ENCODE data around the gene PKDCC.
A peak's percentile ranks its signal among the peaks of the same experiment; 100 is the strongest.

The PKDCC gene

DNA sequence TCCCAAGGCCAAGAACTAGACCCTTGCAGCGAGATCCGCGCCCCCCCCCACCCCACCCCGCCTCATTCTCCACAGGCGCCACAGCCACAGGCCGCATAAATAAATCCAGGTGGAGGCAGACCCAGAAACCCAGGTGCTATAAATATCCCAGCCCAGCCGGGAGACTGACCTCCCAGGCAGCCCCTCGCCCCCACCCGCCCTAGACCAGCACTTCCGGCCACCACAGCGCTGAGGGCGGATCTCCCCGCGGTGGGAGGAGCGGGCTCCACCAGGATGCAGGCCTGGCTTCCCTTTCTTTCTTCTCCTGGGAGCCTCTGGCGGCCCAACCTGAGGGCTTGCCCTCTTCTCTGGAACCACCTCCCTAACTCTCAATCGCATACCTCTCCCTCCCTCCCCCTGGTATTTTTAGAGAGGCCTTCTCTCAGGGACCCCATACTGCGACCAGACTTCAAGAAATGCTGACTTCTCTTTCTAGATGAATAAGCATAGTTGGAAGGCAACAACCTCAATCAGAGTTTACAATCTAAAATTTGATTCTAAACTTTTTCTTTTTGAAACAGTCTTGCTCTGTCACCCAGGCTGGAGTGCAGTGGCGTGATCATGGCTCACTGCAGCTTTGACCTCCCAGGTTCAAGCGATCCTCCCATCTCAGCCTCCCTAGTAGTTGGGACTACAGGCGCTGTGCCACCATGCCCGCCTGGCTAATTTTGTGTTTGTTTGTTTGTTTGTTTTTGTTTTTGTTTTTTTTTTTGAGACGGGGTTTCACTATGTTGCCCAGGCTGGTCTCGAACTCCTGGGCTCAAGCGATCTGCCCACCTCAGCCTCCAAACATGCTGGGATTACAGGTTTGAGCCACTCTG, 55.0 kb downstream of the PKDCC start:
- H2AFZ ChIP-seq (ENCODE audit: low read length, unreplicated experiment) = peak overlapping the region; percentile 39
- H3K4me1 ChIP-seq (ENCODE audit: control insufficient read depth, insufficient read depth, low read length, unreplicated experiment) = peaks cover 18% of the 10 kb centered on the region
- no peaks in the 10 kb centered on the region for H3K79me2 ChIP-seq (ENCODE audit: control insufficient read depth, insufficient read depth, low read length, unreplicated experiment)
- no peaks in the 10 kb centered on the region for H3K36me3 ChIP-seq (ENCODE audit: insufficient read depth, low read length)
- H3K27me3 ChIP-seq (ENCODE audit: insufficient read depth, low read length) = no peaks in the 10 kb centered on the region
- H3K27ac ChIP-seq (ENCODE audit: low read depth, low read length) = peak overlapping the region; percentile 51; the same call in 1 of the 2 replicates
- peak overlapping the region; percentile 68 for H3K4me3 ChIP-seq (ENCODE audit: low read depth, low read length)

DNA sequence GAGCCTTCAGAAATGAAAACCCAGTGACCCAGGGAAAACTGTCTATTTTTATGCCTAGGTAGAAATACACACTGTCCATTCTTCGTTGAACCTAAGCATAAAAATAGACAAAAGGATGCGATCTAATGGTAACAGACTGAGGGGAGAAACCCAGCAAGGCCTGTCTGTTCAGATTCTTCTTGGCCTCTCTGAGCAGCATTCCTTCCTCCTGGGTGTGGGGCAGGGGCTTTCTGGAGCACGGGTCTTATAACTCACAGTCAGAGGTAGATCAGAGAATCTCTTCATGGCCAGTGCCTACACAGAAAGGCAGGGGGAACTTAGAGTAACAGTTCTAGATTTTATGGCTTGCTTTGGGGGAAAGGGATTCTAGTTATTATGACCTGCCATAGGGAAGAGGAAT, 56.0 kb downstream of the PKDCC start:
- Histone ChIP-seq H3K27ac (ENCODE audit: low read depth, low read length) (no peak overlapping the region), H2AFZ (ENCODE audit: low read length, unreplicated experiment) (no peak overlapping the region), H3K4me3 (ENCODE audit: low read depth, low read length) (no peak overlapping the region), H3K4me1 (ENCODE audit: control insufficient read depth, insufficient read depth, low read length, unreplicated experiment) (peaks cover 11% of the 10 kb centered on the region), H3K79me2 (ENCODE audit: control insufficient read depth, insufficient read depth, low read length, unreplicated experiment) (no peaks in the 10 kb centered on the region), H3K27me3 (ENCODE audit: insufficient read depth, low read length) (no peaks in the 10 kb centered on the region), H3K36me3 (ENCODE audit: insufficient read depth, low read length) (no peaks in the 10 kb centered on the region)

GRCh38 chr2:42104621-42105020, 56.8 kb downstream of the PKDCC start:
- no peak overlapping the region for H3K27ac ChIP-seq (ENCODE audit: low read depth, low read length)
- H3K4me3 ChIP-seq (ENCODE audit: low read depth, low read length) = no peak overlapping the region
- H3K36me3 ChIP-seq (ENCODE audit: insufficient read depth, low read length) = no peaks in the 10 kb centered on the region
- no peaks in the 10 kb centered on the region for H3K27me3 ChIP-seq (ENCODE audit: insufficient read depth, low read length)
- no peak overlapping the region for H2AFZ ChIP-seq (ENCODE audit: low read length, unreplicated experiment)
- H3K4me1 ChIP-seq (ENCODE audit: control insufficient read depth, insufficient read depth, low read length, unreplicated experiment) = peaks cover 6% of the 10 kb centered on the region
- no peaks in the 10 kb centered on the region for H3K79me2 ChIP-seq (ENCODE audit: control insufficient read depth, insufficient read depth, low read length, unreplicated experiment)

DNA sequence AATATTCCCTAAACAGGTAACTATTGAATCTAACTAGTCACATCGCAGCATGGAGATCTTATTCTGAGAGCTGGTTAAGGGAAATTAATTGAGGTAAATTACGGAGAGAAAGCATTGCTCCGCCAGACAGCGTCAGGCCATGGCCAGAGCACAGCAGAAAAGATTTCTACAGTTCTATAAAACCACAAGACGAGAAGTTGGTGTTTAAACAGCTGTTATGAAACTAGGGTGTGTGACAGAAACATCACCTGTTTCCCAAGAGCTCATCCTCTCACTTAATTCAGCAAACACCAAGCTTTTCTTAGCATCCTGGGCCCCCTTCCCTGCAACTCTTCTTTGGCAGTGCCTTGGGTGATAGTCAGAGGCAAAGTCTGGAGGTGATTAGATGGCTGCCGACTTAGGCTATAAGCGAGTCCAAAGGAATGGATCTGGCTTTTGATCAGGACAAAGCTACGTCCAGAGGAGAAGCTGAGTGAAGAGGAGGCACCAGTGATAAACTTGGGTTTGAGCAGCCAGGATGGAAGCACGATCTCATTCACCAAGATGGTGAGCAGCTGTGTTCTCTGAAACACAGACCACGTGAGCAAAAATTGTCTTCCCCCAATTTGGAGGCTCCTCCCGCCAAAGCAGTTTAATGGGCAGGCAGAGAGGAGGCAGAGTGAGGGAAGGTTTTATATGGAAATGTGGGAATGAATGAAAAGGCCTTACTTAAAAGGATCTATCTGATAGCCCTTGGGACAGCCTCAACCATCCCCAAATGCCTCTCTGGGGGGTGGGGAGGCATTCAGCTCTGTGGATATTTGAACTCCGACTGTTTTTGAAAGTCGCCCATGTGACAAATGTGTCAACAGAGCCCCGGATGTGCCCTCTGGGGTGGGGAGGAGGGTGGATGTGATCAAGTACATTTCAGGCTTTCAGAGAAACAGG, 57.8 kb downstream of the PKDCC start:
- peaks cover 10% of the 10 kb centered on the region for H3K4me1 ChIP-seq (ENCODE audit: control insufficient read depth, insufficient read depth, low read length, unreplicated experiment)
- no peak overlapping the region for H2AFZ ChIP-seq (ENCODE audit: low read length, unreplicated experiment)
- no peaks in the 10 kb centered on the region for H3K27me3 ChIP-seq (ENCODE audit: insufficient read depth, low read length)
- no peak overlapping the region for H3K27ac ChIP-seq (ENCODE audit: low read depth, low read length)
- H3K36me3 ChIP-seq (ENCODE audit: insufficient read depth, low read length) = no peaks in the 10 kb centered on the region
- no peak overlapping the region for H3K4me3 ChIP-seq (ENCODE audit: low read depth, low read length)
- H3K79me2 ChIP-seq (ENCODE audit: control insufficient read depth, insufficient read depth, low read length, unreplicated experiment) = no peaks in the 10 kb centered on the region

DNA sequence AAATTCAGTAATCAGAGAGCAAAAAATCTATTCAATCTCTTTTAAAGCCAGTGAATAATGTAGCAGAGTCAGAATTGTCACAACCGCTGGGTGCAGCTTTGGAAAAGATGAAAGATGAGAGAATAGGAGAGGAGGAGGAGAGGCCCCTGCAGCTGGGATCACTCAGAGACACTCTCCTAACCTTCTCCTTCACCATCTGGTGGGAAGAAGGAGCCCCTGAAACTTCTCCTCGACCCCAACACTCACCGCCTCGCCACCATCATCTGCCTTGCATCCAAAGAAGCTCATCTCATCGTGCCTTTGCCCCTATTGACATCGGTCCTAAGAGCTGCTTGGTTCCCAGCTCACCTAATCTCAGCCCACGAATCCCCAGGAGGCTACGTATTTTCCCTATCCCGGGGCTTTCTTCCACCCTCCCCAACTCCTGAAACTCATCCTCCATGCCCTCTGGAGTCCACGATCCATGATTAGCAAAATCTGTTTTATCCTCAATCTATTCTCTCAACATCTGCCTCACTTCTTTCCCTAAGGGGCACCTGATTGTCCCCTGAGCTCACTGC, 58.5 kb downstream of the PKDCC start:
- Histone ChIP-seq H3K4me1 (ENCODE audit: control insufficient read depth, insufficient read depth, low read length, unreplicated experiment) (peaks cover 13% of the 10 kb centered on the region), H3K79me2 (ENCODE audit: control insufficient read depth, insufficient read depth, low read length, unreplicated experiment) (no peaks in the 10 kb centered on the region), H3K27me3 (ENCODE audit: insufficient read depth, low read length) (no peaks in the 10 kb centered on the region), H3K36me3 (ENCODE audit: insufficient read depth, low read length) (no peaks in the 10 kb centered on the region), H2AFZ (ENCODE audit: low read length, unreplicated experiment) (no peak overlapping the region), H3K4me3 (ENCODE audit: low read depth, low read length) (no peak overlapping the region), H3K27ac (ENCODE audit: low read depth, low read length) (no peak overlapping the region)

DNA sequence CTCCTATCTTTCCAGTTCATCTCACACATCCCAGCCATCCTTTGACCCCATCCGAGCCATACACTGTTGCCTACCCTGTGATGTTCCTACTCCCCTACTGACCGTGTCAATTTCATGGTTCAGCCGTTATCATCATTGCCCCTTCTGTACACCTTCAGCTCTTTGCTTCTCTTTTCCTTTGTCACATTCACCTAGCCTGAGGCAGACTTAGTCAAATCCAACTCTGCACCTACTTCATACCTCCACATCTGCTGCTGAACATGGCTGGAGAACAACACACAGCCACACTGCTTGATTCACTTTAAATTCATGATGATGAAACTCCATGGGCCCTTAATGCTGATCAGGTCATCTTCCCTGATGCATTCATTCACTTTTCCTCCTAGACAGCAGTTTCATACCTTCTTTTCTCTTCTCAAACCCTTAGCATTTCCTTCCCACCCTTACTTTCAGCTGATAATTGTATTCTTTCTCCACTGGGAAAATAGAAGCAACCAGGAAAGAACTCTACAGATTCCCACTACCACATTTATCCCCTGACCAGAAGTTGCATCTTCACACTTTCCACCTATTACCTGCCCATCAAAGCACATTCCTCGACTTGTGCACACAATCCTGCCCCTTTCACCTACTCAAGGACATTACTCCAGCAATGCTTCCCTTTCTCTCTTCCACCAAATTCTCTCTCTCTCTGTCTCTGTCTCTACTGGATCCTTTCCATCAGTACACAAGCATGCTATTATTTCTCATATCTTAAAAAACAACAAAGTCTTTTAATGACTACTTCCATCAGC, 59.6 kb downstream of the PKDCC start:
- peaks cover 8% of the 10 kb centered on the region for H3K4me1 ChIP-seq (ENCODE audit: control insufficient read depth, insufficient read depth, low read length, unreplicated experiment)
- H3K27me3 ChIP-seq (ENCODE audit: insufficient read depth, low read length) = no peaks in the 10 kb centered on the region
- H2AFZ ChIP-seq (ENCODE audit: low read length, unreplicated experiment) = no peak overlapping the region
- H3K79me2 ChIP-seq (ENCODE audit: control insufficient read depth, insufficient read depth, low read length, unreplicated experiment) = no peaks in the 10 kb centered on the region
- no peak overlapping the region for H3K27ac ChIP-seq (ENCODE audit: low read depth, low read length)
- no peaks in the 10 kb centered on the region for H3K36me3 ChIP-seq (ENCODE audit: insufficient read depth, low read length)
- H3K4me3 ChIP-seq (ENCODE audit: low read depth, low read length) = no peak overlapping the region
